HG02852 (cell line): ENCODE measurements around the gene PHAX.
"Not testable (repeated sequence)": the region's sequence is repeated elsewhere in the genome, so short reads cannot be mapped to it uniquely, and the experiment has no call there.

Experiments
- ATAC-seq: cut with Tn5 transposase; IDR thresholded peaks from one replicate; pipeline ENCODE4 v1.9.1; 2021; ENCODE audit warnings: mild to moderate bottlenecking, moderate library complexity; ENCODE audit not compliant: unreplicated experiment

PHAX gene

DNA sequence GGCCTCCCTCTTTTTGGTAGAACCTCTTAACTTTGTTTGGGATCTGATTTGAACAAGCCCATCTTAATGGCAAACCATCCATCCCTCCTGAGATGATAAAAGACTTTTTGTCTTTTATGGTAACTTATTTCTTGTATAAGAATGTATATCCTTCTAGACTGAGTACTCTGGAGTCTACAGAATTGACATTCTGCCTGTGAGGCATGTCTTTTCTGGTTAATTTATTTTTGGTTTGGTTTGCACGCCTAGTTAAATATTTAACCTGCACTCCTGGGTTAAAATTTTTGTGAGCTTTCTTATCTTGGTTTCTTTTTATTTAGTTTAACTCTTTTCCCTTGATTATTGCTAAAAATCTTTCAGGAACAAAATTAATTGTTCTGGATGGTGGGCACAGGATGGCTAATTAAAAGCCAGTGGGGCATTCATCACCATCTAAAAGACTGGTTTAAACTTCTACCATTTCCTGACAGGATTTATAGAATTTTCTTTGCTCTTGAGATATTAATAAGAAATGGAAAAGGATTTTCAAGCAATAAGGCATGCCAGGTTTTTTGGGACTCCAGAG is 50.3 kb downstream of the PHAX start:
- ATAC-seq, result no peak

DNA sequence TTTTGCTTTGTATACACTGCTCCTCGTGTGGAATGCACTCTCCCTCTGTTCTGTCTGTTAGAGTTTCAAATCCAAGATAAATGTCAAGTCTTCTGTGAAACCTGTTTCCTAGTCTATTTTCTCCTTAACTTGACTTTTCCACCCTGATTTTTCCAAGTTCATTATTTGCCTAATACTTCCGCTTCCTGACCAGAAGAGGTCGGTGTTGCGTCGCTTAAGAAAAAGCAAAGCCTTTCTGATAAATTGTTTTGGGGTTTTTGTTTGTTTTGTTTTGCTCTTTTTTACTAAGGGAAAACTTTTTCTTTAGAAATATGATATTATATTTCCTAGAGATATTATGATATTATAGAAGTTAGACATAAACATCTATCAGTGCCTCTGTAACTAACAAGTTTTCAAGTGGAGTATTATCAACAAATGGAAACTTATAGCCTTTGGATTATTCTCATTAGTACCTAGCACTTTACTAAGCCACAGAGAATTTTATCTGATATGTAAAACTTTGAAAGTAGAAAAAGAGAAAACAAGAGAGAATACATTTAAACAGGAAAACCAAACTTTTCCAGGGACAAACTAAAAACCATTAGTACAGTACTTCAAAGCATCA is 55.8 kb downstream of the PHAX start:
- ATAC-seq, result no peak

DNA sequence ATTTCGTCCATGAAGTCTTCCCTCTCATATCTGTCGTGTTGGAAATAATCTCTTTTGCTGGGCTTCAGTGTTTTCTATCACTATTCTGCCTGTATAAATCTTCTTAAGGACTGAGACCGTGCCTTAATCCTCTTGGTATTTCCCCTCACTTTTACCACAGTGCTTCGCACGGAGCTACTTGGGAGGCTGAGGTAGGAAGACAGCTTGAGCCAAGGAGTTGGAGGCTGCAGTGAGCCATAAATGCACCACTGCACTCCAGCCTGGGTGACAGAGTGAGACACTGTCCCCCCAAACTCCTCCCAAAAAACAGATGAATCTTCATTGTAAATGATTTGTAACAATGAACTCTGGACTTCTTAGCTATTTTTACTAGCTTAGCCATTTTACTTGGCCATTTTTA is 57.8 kb downstream of the PHAX start:
- no peak for ATAC-seq

DNA sequence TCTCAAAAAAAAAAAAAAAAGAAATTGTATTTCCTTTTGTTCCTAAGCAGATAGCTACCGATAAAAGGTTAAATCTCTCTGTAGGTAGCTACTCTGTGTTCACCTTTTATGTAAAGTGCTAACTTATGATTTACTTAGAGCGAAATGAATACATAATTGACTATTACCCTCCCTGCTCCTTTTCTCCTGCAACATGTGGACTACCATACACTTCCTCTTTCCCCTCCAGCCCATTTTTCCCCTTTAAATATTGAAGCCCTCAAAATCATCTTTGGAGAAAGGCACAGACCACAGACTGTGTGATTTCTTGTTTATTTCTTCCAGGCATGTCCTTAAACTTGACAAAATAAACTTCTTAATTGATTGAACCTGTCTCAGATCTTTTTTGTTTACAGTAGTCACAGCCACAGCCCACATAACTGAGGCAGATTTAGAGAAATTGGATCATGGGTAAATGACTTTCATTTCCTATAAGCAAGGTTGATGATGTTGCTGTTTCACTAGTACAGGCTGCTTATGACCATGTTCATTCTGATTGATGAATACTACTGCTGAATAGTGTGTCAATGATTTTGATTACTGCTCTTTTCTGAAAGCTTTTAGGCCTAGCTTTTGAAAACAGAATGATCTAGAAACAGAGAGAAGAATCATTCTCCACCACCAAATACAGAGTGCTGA is 59.2 kb downstream of the PHAX start:
- no peak for ATAC-seq

DNA sequence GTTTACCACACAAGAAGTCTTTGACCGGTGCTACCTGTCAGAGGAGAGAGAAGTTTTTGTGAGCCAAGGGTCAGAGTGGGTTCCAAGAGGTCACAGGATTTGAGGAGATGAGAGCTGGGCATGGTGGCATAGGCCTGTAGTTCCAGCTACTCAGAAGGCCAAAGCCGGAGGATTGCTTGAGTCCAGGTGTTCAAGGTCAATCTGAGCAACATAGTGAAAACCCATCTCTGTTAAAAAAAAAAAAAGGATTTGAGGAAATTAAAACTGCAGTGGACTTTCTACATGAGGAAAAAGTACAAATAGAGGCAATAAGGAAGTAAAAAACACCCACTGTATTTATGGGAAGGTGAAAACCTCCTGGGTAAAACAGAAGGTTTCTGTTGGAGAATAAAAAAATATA is 63.8 kb downstream of the PHAX start:
- ATAC-seq, result no peak

DNA sequence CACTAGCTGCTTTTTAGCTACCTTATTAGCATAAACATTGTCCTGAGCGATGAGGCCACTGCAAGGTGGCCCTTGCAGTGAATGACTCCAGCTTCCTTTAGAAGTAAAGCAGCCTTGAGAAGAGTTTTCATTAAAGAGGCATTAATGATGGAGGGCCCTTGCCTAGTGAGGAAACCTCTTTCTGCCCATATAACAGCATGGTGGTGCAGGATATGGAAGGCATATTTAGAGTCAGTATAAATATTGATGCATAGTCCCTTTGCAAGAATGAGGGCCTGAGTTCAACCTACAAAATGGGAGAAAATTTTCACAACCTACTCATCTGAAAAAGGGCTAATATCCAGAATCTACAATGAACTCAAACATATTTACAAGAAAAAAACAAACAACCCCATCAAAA is 69.4 kb downstream of the PHAX start:
- not testable (repeated sequence) for ATAC-seq

DNA sequence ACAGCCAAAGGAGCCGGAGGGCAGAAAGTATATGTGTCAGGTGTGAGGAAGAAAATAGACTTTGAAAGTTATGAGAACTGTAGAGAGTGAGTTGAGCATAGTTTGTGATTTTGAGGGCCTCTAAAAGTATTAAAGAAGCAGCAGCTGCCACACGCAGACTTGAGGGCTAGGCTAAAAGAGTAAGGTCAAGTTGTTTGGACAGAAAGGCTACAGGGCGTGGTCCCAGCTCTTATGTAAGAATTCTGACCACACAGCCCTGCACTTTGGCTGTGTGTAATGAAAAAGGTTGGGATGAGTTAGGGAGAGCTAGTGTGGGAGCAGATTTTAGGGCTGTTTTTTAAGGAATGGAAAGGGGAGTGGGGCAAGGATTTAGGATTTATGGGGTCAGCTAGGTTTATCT is 70.9 kb downstream of the PHAX start:
- ATAC-seq, result not testable (repeated sequence)

DNA sequence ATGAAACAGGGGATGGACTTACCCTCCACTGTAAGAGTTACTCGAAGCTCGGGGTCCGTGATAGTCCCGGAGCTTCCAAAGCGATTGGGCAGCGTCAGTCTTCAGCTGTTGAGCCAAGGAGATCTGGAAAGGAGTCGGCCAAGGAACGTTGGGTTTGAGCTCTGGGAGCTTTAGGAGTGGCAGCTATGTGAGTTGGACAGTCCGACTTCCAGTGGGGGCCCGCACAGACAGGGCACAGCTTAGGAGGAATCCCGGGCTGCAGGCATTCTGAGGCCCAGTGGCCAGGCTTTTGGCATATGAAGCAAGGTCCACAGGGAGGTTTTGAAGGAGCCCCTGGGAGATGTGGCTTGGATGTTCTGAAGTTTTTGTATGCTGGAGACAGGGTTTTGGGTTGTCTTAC is 72.7 kb downstream of the PHAX start:
- no peak for ATAC-seq

DNA sequence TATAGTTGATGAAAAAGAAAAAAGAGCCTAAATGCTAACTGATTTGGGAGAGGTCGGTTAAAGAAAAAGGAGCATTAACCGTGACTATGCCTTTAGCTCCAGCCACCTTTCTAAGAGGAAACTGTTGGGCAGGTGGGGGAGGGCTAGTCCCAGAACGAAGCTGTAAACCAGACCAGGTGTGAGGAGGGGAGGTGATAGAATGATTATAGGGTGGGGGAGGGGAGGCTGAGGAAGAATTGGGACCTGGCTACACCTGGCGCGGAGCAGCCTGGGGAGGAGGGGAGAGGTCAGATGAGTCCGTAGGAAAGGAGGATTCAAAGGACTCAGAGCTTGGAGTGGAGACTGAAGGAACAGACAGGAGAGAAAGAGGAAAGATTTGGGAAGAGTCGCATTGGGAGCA is 73.4 kb downstream of the PHAX start:
- ATAC-seq, result no peak

DNA sequence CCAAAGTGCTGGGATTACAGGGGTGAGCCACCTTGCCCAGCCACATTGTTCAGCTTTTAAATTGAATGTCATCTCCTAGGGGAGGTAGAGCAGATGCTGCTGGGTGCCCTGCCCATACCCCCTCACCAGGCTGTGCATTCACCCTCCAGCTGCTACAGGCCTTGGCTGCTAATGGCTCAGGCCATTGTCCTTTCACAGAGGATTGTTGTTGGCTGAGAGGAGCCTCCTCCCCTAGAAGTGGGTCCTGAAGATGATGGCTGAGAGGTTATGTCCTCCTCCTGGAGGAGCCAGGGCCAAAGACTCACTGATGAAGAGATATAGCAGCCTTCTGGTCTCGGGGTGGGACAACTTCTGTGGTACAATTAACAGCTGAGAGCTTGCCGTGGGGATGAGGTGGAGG is 74.6 kb downstream of the PHAX start:
- ATAC-seq, result no peak

DNA sequence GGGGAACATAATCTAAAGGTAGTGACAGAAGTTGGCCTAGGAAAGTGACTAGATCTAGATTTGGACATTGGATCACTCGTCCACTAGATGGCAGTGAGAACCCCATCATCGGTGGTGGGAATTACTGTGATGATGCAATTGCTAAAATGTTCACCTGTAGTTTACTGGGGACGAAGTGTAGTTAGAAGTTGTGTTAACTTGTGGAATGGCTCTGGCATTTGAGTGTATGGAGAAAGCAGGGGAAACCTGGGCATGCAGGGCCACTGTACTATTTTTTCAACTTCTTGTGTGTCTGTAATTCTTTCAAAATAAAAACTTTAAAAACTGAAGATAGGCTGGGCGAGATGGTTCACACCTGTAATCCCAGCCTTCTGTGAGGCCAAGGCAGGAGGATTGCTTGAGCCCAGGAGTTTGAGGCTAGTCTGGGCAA is 75.5 kb downstream of the PHAX start:
- peak; percentile 56 for ATAC-seq
